HepG2 (cell line): ENCODE results near the gene TMEM240.
"Not testable (repeated sequence)": the region's sequence is repeated elsewhere in the genome, so short reads cannot be mapped to it uniquely, and the experiment has no call there.

Experiments used
- ASH2L ChIP-seq: fragments of 300-600, 200-600 bp; sonication (generic); IDR thresholded peaks from 2 replicates; pipeline ENCODE4 v1.7.0; 2017; ENCODE audit warnings: low read depth, mild to moderate bottlenecking, moderate library complexity, mixed read lengths, low read length; ENCODE audit not compliant: insufficient read length
- ESRRA ChIP-seq: sonication (generic); formaldehyde crosslinking; IDR thresholded peaks from 2 replicates; pipeline ENCODE4 v1.5.1; 2020; ENCODE audit warnings: mild to moderate bottlenecking, low read depth, missing genetic modification reagents
- EZH2 ChIP-seq: conservative IDR thresholded peaks from 2 replicates; pipeline ENCODE4 v1.6.1; 2012; ENCODE audit warnings: mild to moderate bottlenecking, low read depth, low read length, moderate library complexity
- FIP1L1 ChIP-seq: fragments of 200-400 bp; formaldehyde crosslinking; IDR thresholded peaks from 2 replicates; pipeline ENCODE4 v1.6.1; 2018; ENCODE audit warnings: low read depth, mild to moderate bottlenecking, low read length, moderate library complexity, borderline replicate concordance; ENCODE audit not compliant: insufficient read depth
- FOSL2 ChIP-seq: sonication (generic); formaldehyde crosslinking; IDR thresholded peaks from 2 replicates; pipeline ENCODE4 v1.4.0; 2020; ENCODE audit warnings: missing genetic modification reagents
- FOXA1 ChIP-seq, 2 experiments: fragments of 450-650 bp in 1 of 2; sonication (generic) in 1 of 2; formaldehyde crosslinking in 1 of 2; IDR thresholded peaks; 2 replicates each; pipeline versions ENCODE4 v1.4.0 to v1.6.1; 2016 to 2020; ENCODE audit warnings: missing genetic modification reagents in 1 of 2
- KDM1A ChIP-seq: IDR thresholded peaks from 2 replicates; pipeline ENCODE4 v1.6.1; 2016; ENCODE audit warnings: missing compliant biosample characterization
- SOX5 ChIP-seq: IDR thresholded peaks from 2 replicates; pipeline ENCODE4 v1.6.1; 2016; ENCODE audit warnings: borderline replicate concordance
- TBP ChIP-seq: sonication (generic); formaldehyde crosslinking; IDR thresholded peaks from 2 replicates; pipeline ENCODE4 v1.5.0; 2020; ENCODE audit warnings: missing genetic modification reagents

DNA sequence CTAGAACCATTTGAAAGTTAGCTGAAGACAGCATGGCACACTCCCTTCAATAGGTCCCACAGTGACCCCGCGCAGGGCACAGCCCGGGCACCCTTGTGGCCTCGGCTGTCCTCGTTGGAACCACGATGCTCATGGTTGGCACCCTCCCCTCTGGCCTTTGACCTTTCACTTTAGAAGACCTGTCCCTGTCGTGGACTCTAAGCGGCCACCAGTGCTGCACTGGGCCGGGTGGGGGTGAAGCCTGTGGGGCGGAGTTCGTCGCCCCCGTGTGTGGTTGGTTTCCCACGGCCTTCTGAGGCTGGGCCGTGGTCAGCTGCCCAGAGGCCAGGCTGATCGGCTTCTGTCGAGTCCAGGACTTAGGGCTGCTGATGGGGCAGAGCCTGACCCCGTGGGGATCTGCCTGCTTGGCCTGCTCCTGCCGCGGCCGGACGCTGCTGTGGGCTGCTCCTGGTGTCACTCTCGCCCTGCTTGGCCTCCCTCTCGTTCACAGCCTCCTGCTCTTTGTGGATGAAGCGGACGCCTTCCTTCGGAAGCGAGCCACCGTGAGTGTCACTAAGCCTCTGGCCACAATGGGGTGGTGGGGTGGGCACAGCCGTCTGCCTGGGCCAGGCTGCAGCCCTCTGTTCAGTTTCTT, 15.6 kb downstream of the TMEM240 start:
- not testable (repeated sequence) for TF ChIP-seq EZH2; ASH2L; KDM1A (CRISPR knock-in tag); FIP1L1; ESRRA (CRISPR knock-in tag); FOSL2; FOXA1 (IDR thresholded peaks at IDR 0.05); FOXA1 (CRISPR knock-in tag; IDR thresholded peaks at IDR 0.05); SOX5 (CRISPR knock-in tag); TBP (CRISPR knock-in tag)
